Mesenchymal stem cell (in vitro differentiated cells and primary cell): ENCODE measurements around the gene EXOC6B.

Experiments used
- DNase-seq: peaks from one replicate; pipeline ENCODE4 v3.0.0-alpha.2; 2013
- H2AFZ ChIP-seq: one replicate; pipeline ENCODE4 v1.6.1; 2013; ENCODE audit warnings: low read depth, mild to moderate bottlenecking, control low read depth, inconsistent platforms, low read length, moderate library complexity
- H2AK5ac ChIP-seq: 2 replicates; pipeline ENCODE4 v1.6.1; 2013; ENCODE audit warnings: low read length, moderate library complexity, mild to moderate bottlenecking, inconsistent platforms; ENCODE audit not compliant: severe bottlenecking
- H2BK120ac ChIP-seq: one replicate; pipeline ENCODE4 v1.6.1; 2013; ENCODE audit warnings: low read depth, mild to moderate bottlenecking, inconsistent platforms, low read length, moderate library complexity
- H2BK12ac ChIP-seq, 2 experiments: one replicate each; pipeline ENCODE4 v1.6.1; 2013; ENCODE audit warnings: inconsistent platforms in 2 of 2, low read length in 2 of 2, mild to moderate bottlenecking in 2 of 2, moderate library complexity in 2 of 2, control low read depth in 1 of 2
- H2BK15ac ChIP-seq: one replicate; pipeline ENCODE4 v1.6.1; 2013; ENCODE audit warnings: mild to moderate bottlenecking, low read depth, inconsistent platforms; ENCODE audit not compliant: poor library complexity, severe bottlenecking
- H2BK5ac ChIP-seq: 2 replicates; pipeline ENCODE4 v1.6.1; 2013; ENCODE audit warnings: low read depth, mild to moderate bottlenecking, low read length, control low read depth, inconsistent platforms; ENCODE audit not compliant: poor library complexity, severe bottlenecking
- H3K14ac ChIP-seq, 2 experiments: one replicate each; pipeline ENCODE4 v1.6.1; 2013; ENCODE audit warnings: inconsistent platforms in 2 of 2, low read length in 2 of 2, control low read depth in 1 of 2, mild to moderate bottlenecking in 1 of 2, moderate library complexity in 1 of 2
- H3K18ac ChIP-seq, 2 experiments: one replicate each; pipeline ENCODE4 v1.6.1; 2013; ENCODE audit warnings: inconsistent platforms in 2 of 2, low read length in 2 of 2, control low read depth in 1 of 2, low read depth in 1 of 2, mild to moderate bottlenecking in 1 of 2
- H3K23ac ChIP-seq, 2 experiments: one replicate each; pipeline ENCODE4 v1.6.1; 2013; ENCODE audit warnings: inconsistent platforms in 2 of 2, low read length in 2 of 2, mild to moderate bottlenecking in 2 of 2, moderate library complexity in 2 of 2, control low read depth in 1 of 2
- H3K27ac ChIP-seq: 2 replicates; pipeline ENCODE4 v1.5.1; 2013; ENCODE audit warnings: mild to moderate bottlenecking, moderate library complexity, low read length, control low read depth, inconsistent platforms; ENCODE audit not compliant: poor library complexity, severe bottlenecking
- H3K27me3 ChIP-seq, 2 experiments: 2 replicates each; pipeline versions ENCODE4 v1.6.1 to v1.7.0; 2013; ENCODE audit warnings: low read length in 2 of 2, mild to moderate bottlenecking in 2 of 2, moderate library complexity in 2 of 2, control low read depth in 1 of 2, inconsistent platforms in 1 of 2; ENCODE audit not compliant: control insufficient read depth in 1 of 2, insufficient read depth in 1 of 2
- H3K36me3 ChIP-seq, 2 experiments: 2 replicates each; pipeline versions ENCODE4 v1.6.1 to v1.7.0; 2013; ENCODE audit warnings: low read length in 2 of 2, control low read depth in 1 of 2, inconsistent platforms in 1 of 2, low read depth in 1 of 2, mild to moderate bottlenecking in 1 of 2; ENCODE audit not compliant: insufficient read depth in 2 of 2, control insufficient read depth in 1 of 2
- H3K4ac ChIP-seq, 2 experiments: one replicate each; pipeline ENCODE4 v1.6.1; 2013; ENCODE audit warnings: inconsistent platforms in 2 of 2, low read length in 2 of 2, mild to moderate bottlenecking in 2 of 2, moderate library complexity in 2 of 2, control low read depth in 1 of 2, low read depth in 1 of 2
- H3K4me1 ChIP-seq: 2 replicates; pipeline ENCODE4 v1.6.1; 2013; ENCODE audit warnings: low read depth, low read length, control low read depth; ENCODE audit not compliant: control insufficient read depth, insufficient read depth
- H3K4me2 ChIP-seq: 2 replicates; pipeline ENCODE4 v1.6.1; 2013; ENCODE audit warnings: low read length, mild to moderate bottlenecking, inconsistent platforms; ENCODE audit not compliant: poor library complexity, severe bottlenecking
- H3K4me3 ChIP-seq, 2 experiments: 2 replicates each; pipeline versions ENCODE4 v1.5.1 to v1.7.0; 2013; ENCODE audit warnings: low read length in 2 of 2, mild to moderate bottlenecking in 2 of 2, control low read depth in 1 of 2, low read depth in 1 of 2; ENCODE audit not compliant: insufficient read depth in 1 of 2
- H3K79me1 ChIP-seq: replicated peaks from 2 replicates; pipeline ENCODE4 v1.6.1; 2013; ENCODE audit warnings: mild to moderate bottlenecking, control low read depth, low read length, inconsistent platforms; ENCODE audit not compliant: poor library complexity, severe bottlenecking
- H3K9ac ChIP-seq: 2 replicates; pipeline ENCODE4 v1.7.0; 2013; ENCODE audit warnings: mild to moderate bottlenecking, low read length, moderate library complexity
- H3K9me3 ChIP-seq: 2 replicates; pipeline ENCODE4 v1.7.0; 2013; ENCODE audit warnings: mild to moderate bottlenecking, low read length; ENCODE audit not compliant: control insufficient read depth
- H4K8ac ChIP-seq: one replicate; pipeline ENCODE4 v1.6.1; 2013; ENCODE audit warnings: inconsistent platforms, mild to moderate bottlenecking, low read length, moderate library complexity
- H4K91ac ChIP-seq: one replicate; pipeline ENCODE4 v1.6.1; 2013; ENCODE audit warnings: mild to moderate bottlenecking, low read length, inconsistent platforms
- WGBS: methylation state at CpG from one replicate; pipeline ENCODE4 v1.1.7; 2013; ENCODE audit warnings: mixed read lengths; 5-methylcytosine and 5-hydroxymethylcytosine counted together

EXOC6B gene

GRCh38 chr2:72394541-72395070, 431.2 kb downstream of the EXOC6B start:
- H2BK15ac ChIP-seq, result no peak overlapping the region
- no peak overlapping the region for H2BK120ac ChIP-seq
- H3K4me2 ChIP-seq, result no peak overlapping the region
- H2BK12ac ChIP-seq, result no peak overlapping the region
- no peak overlapping the region for H3K9ac ChIP-seq
- DNase-seq, result no peak
- no peak overlapping the region for H3K18ac ChIP-seq
- no peaks in the 10 kb centered on the region for H3K4me1 ChIP-seq
- H3K4ac ChIP-seq, result no peak overlapping the region
- peaks cover 2% of the 10 kb centered on the region for H3K79me1 ChIP-seq
- H4K8ac ChIP-seq, result no peak overlapping the region
- no peak overlapping the region for H3K14ac ChIP-seq
- no peak overlapping the region for H3K4me3 ChIP-seq
- H2AK5ac ChIP-seq, result no peak overlapping the region
- no peak overlapping the region for H4K91ac ChIP-seq
- peaks cover 14% of the 10 kb centered on the region for H3K9me3 ChIP-seq
- H3K36me3 ChIP-seq, result peaks cover 0 to 3% of the 10 kb centered on the region in 2 experiments
- no peak overlapping the region for H3K27ac ChIP-seq
- no peak overlapping the region for H2AFZ ChIP-seq
- H2BK5ac ChIP-seq, result no peak overlapping the region
- H3K27me3 ChIP-seq, result no peaks in the 10 kb centered on the region
- no peak overlapping the region for H3K23ac ChIP-seq

GRCh38 chr2:72389447-72389846, 436.4 kb downstream of the EXOC6B start:
- H3K18ac ChIP-seq, result no peak overlapping the region
- H3K27ac ChIP-seq, result no peak overlapping the region
- peaks cover 0 to 3% of the 10 kb centered on the region in 2 experiments for H3K36me3 ChIP-seq
- no peak overlapping the region for H2AFZ ChIP-seq
- no peak overlapping the region for H3K9ac ChIP-seq
- H3K4me3 ChIP-seq, result no peak overlapping the region
- WGBS, result 100% methylated on average over 1 of the region's 2 CpGs
- no peak overlapping the region for H3K4me2 ChIP-seq
- H2BK120ac ChIP-seq, result no peak overlapping the region
- H3K4ac ChIP-seq, result no peak overlapping the region
- H3K23ac ChIP-seq, result no peak overlapping the region
- no peak overlapping the region for H2BK5ac ChIP-seq
- H2AK5ac ChIP-seq, result no peak overlapping the region
- no peaks in the 10 kb centered on the region for H3K4me1 ChIP-seq
- H2BK12ac ChIP-seq, result no peak overlapping the region
- H3K9me3 ChIP-seq, result peaks cover 14% of the 10 kb centered on the region
- no peak overlapping the region for H4K91ac ChIP-seq
- H2BK15ac ChIP-seq, result no peak overlapping the region
- no peak overlapping the region for H4K8ac ChIP-seq
- no peak overlapping the region for H3K14ac ChIP-seq
- DNase-seq, result no peak
- peaks cover 6% of the 10 kb centered on the region for H3K79me1 ChIP-seq
- no peaks in the 10 kb centered on the region for H3K27me3 ChIP-seq

- no peak overlapping the region for H3K4me3 ChIP-seq
- no peak overlapping the region for H2AK5ac ChIP-seq
- peaks cover 0 to 3% of the 10 kb centered on the region in 2 experiments for H3K36me3 ChIP-seq
- no peak overlapping the region for H3K4me2 ChIP-seq
- no peak overlapping the region for H3K27ac ChIP-seq
- H2BK5ac ChIP-seq, result no peak overlapping the region
- H2BK12ac ChIP-seq, result no peak overlapping the region
- no peaks in the 10 kb centered on the region for H3K27me3 ChIP-seq
- no peak overlapping the region for H2BK120ac ChIP-seq
- no CpG with 5 or more reads among the region's 1 CpG for WGBS
- H2BK15ac ChIP-seq, result no peak overlapping the region
- no peak overlapping the region for H4K91ac ChIP-seq
- H3K4me1 ChIP-seq, result no peaks in the 10 kb centered on the region
- H2AFZ ChIP-seq, result no peak overlapping the region
- H3K14ac ChIP-seq, result no peak overlapping the region
- no peak overlapping the region for H4K8ac ChIP-seq
- no peak for DNase-seq
- no peak overlapping the region for H3K9ac ChIP-seq
- no peak overlapping the region for H3K23ac ChIP-seq
- peaks cover 14% of the 10 kb centered on the region for H3K9me3 ChIP-seq
- H3K4ac ChIP-seq, result no peak overlapping the region
- no peak overlapping the region for H3K18ac ChIP-seq
- H3K79me1 ChIP-seq, result peaks cover 9% of the 10 kb centered on the region
Observed at GRCh38 chr2:72388263-72388662, 437.6 kb downstream of the EXOC6B start.

- 57% methylated on average over 1 of the region's 1 CpG for WGBS
- no peak overlapping the region for H2AFZ ChIP-seq
- no peaks in the 10 kb centered on the region for H3K27me3 ChIP-seq
- DNase-seq, result no peak
- no peak overlapping the region for H3K14ac ChIP-seq
- peaks cover 8% of the 10 kb centered on the region for H3K79me1 ChIP-seq
- no peak overlapping the region for H3K9ac ChIP-seq
- H3K18ac ChIP-seq, result no peak overlapping the region
- H3K36me3 ChIP-seq, result no peaks in the 10 kb centered on the region
- H2BK12ac ChIP-seq, result no peak overlapping the region
- H3K4me1 ChIP-seq, result no peaks in the 10 kb centered on the region
- no peak overlapping the region for H3K4me2 ChIP-seq
- no peak overlapping the region for H2BK15ac ChIP-seq
- no peak overlapping the region for H4K8ac ChIP-seq
- no peak overlapping the region for H3K23ac ChIP-seq
- no peak overlapping the region for H3K4me3 ChIP-seq
- H2AK5ac ChIP-seq, result no peak overlapping the region
- no peak overlapping the region for H2BK120ac ChIP-seq
- no peak overlapping the region for H3K27ac ChIP-seq
- H4K91ac ChIP-seq, result peak overlapping the region; percentile 50
- no peak overlapping the region for H3K4ac ChIP-seq
- H3K9me3 ChIP-seq, result peaks cover 5% of the 10 kb centered on the region
- H2BK5ac ChIP-seq, result no peak overlapping the region
Observed at GRCh38 chr2:72386288-72386687, 439.5 kb downstream of the EXOC6B start.
